GM23338 (cell line): ENCODE results near the gene HACD1. TPM values are rescaled to one million over a fixed set of nuclear protein-coding genes. Genes with fewer than 3 reads are reported as not detected.

Experiments
- ATAC-seq: fragments of 200-7000 bp; cut with Tn5 transposase; 3 replicates; pipeline ENCODE4 v1.9.1; 2020
- DNase-seq: peaks from one replicate; pipeline ENCODE4 v3.0.0-alpha.2; 2015; ENCODE audit warnings: low spot score
- H2AFZ ChIP-seq: fragments of 200-600 bp; sonication (generic); 2 replicates; pipeline ENCODE4 v1.8.0; 2016; ENCODE audit warnings: antibody characterized with exemption, mild to moderate bottlenecking, moderate library complexity
- H3F3A ChIP-seq: fragments of 200-600 bp; sonication (generic); replicated peaks from 2 replicates; pipeline ENCODE4 v1.8.0; 2017; ENCODE audit warnings: antibody characterized with exemption, mixed run types, low read depth
- H3K27ac ChIP-seq: fragments of 200-600 bp; sonication (generic); 2 replicates; pipeline ENCODE4 v1.6.1; 2016; ENCODE audit warnings: low read depth
- H3K27me3 ChIP-seq: fragments of 200-600 bp; sonication (generic); 2 replicates; pipeline ENCODE4 v1.8.0; 2016; ENCODE audit warnings: mild to moderate bottlenecking, mixed run types, moderate library complexity; ENCODE audit not compliant: insufficient read depth
- H3K36me3 ChIP-seq: fragments of 200-600 bp; sonication (generic); 2 replicates; pipeline ENCODE4 v1.8.0; 2016; ENCODE audit warnings: mild to moderate bottlenecking; ENCODE audit not compliant: insufficient read depth
- H3K4me1 ChIP-seq: fragments of 200-600 bp; sonication (generic); 2 replicates; pipeline ENCODE4 v1.8.0; 2016; ENCODE audit warnings: mild to moderate bottlenecking, moderate library complexity; ENCODE audit not compliant: insufficient read depth
- H3K4me2 ChIP-seq: fragments of 200-600 bp; sonication (generic); 2 replicates; pipeline ENCODE4 v1.7.1; 2017; ENCODE audit warnings: mixed run types
- H3K4me3 ChIP-seq: fragments of 200-600 bp; sonication (generic); 2 replicates; pipeline ENCODE4 v1.6.1; 2016; ENCODE audit warnings: mixed run types
- H3K79me2 ChIP-seq: fragments of 200-600 bp; sonication (generic); replicated peaks from 2 replicates; pipeline ENCODE4 v1.8.0; 2017; ENCODE audit warnings: mild to moderate bottlenecking; ENCODE audit not compliant: insufficient read depth
- H3K9me2 ChIP-seq: fragments of 200-600 bp; sonication (generic); 2 replicates; pipeline ENCODE4 v1.8.0; 2017; ENCODE audit not compliant: insufficient read depth
- H4K20me1 ChIP-seq: fragments of 200-600 bp; sonication (generic); replicated peaks from 2 replicates; pipeline ENCODE4 v1.8.0; 2017; ENCODE audit warnings: mild to moderate bottlenecking; ENCODE audit not compliant: insufficient read depth
- H3K27ac Mint-ChIP-seq: 2 replicates; pipeline ENCODE4 v1.8.0; 2020; ENCODE audit warnings: inconsistent platforms, mild to moderate bottlenecking, moderate library complexity, mixed read lengths
- H3K27me3 Mint-ChIP-seq: 3 replicates; pipeline ENCODE4 v1.8.0; 2022; ENCODE audit warnings: low read depth, mild to moderate bottlenecking, moderate library complexity, mixed read lengths, inconsistent platforms; ENCODE audit not compliant: insufficient read depth, poor library complexity
- H3K36me3 Mint-ChIP-seq: 3 replicates; pipeline ENCODE4 v1.8.0; 2021; ENCODE audit warnings: low read depth, mild to moderate bottlenecking, inconsistent platforms, moderate library complexity, mixed read lengths
- H3K4me1 Mint-ChIP-seq: 3 replicates; pipeline ENCODE4 v1.8.0; 2020; ENCODE audit warnings: mild to moderate bottlenecking, inconsistent platforms, mixed read lengths
- H3K4me3 Mint-ChIP-seq: 3 replicates; pipeline ENCODE4 v1.8.0; 2021; ENCODE audit warnings: moderate library complexity, mild to moderate bottlenecking, inconsistent platforms, mixed read lengths
- H3K9me3 Mint-ChIP-seq: 3 replicates; pipeline ENCODE4 v1.8.0; 2020; ENCODE audit warnings: moderate library complexity, mild to moderate bottlenecking, inconsistent platforms, mixed read lengths
- EZH2 ChIP-seq: fragments of 200-600 bp; sonication (generic); IDR thresholded peaks from one replicate; pipeline ENCODE4 v1.8.0; 2017; ENCODE audit warnings: antibody characterized with exemption, mild to moderate bottlenecking, low read depth; ENCODE audit not compliant: unreplicated experiment
- JUNB ChIP-seq: IDR thresholded peaks from one replicate; pipeline ENCODE4 v1.6.1; 2016; ENCODE audit warnings: antibody characterized with exemption; ENCODE audit not compliant: unreplicated experiment
- NANOG ChIP-seq: IDR thresholded peaks from 2 replicates; pipeline ENCODE4 v1.6.1; 2016; ENCODE audit warnings: antibody characterized with exemption, borderline replicate concordance
- POLR2AphosphoS5 ChIP-seq: IDR thresholded peaks from 2 replicates; pipeline ENCODE4 v1.6.1; 2016; ENCODE audit warnings: antibody characterized with exemption, low read depth
- STAT1 ChIP-seq: IDR thresholded peaks from one replicate; pipeline ENCODE4 v1.6.1; 2016; ENCODE audit warnings: antibody characterized with exemption; ENCODE audit not compliant: unreplicated experiment
- ZNF114 ChIP-seq: fragments of 250-450 bp; sonication (Bioruptor Pico); IDR thresholded peaks from 2 replicates; pipeline ENCODE4 v1.5.0; 2020; ENCODE audit warnings: mild to moderate bottlenecking, moderate library complexity
- polyA plus RNA-seq: library from polyadenylated mRNA; unstranded; fragments of >200 nt; fragmentation: Nextera tagmentation; extraction: Ambion mirVana; gene quantifications from 2 replicates; pipeline ENCODE4 v1.2.1, GENCODE V29; 2016
- total RNA-seq: library from RNA; depleted of rRNA; stranded (reverse); fragments of >200 nt; shearing (Covaris generic); gene quantifications from 2 replicates; pipeline ENCODE4 v1.2.3, GENCODE V29; 2014
- TF ChIP-seq, protein P1 (sequence below): fragments of 250-450 bp; sonication (Bioruptor Pico); IDR thresholded peaks from 2 replicates; pipeline ENCODE4 v1.5.0; 2020; ENCODE audit warnings: mild to moderate bottlenecking, moderate library complexity
- TF ChIP-seq, protein P2 (sequence below), 2 experiments: fragments of 200-600 bp in 1 of 2; sonication (generic) in 1 of 2; conservative IDR thresholded peaks; 2 replicates each; pipeline versions ENCODE4 v1.5.1 to v1.6.1; 2016 to 2017; ENCODE audit warnings: antibody characterized with exemption in 2 of 2, low read depth in 2 of 2, mild to moderate bottlenecking in 2 of 2, moderate library complexity in 1 of 2
- TF ChIP-seq, protein P3 (sequence below): IDR thresholded peaks from one replicate; pipeline ENCODE4 v1.6.1; 2018; ENCODE audit warnings: antibody characterized with exemption; ENCODE audit not compliant: unreplicated experiment

HACD1 gene
- total and polyA plus RNA-seq, 2 experiments from 2014 or later: 32.2 to 66.2 TPM

DNA sequence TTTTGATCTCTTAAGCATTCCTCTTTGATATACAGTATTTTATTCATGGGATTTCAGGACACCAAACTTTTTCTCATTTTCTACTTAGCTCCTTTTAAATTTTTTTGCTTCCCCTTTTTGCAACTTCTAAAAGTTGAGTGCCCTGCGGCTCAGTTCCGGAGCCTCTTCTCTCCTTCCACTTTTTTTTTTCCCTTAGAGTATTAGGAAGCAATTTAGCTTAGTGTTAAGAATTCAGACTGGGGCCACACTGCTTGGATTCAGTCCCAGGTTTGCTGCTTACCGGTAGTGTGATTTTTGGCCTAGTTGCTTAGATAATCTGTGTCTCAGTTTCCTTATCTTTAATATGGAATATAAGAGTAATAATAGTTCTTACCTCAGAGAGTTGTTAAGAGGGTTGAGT, 30.2 kb upstream of the HACD1 start:
- ATAC-seq: no peak
- peaks cover 93% of the 10 kb centered on the region for H3K79me2 ChIP-seq
- Mint-ChIP-seq H3K27ac (no peak overlapping the region), H3K4me3 (no peak overlapping the region), H3K4me1 (peaks cover 31% of the 10 kb centered on the region), H3K36me3 (peaks cover 10% of the 10 kb centered on the region), H3K9me3 (no peaks in the 10 kb centered on the region), H3K27me3 (peaks cover 11% of the 10 kb centered on the region)
- H4K20me1 ChIP-seq: no peaks in the 10 kb centered on the region
- peaks cover 33% of the 10 kb centered on the region for H3K4me1 ChIP-seq
- no peak overlapping the region for H3K27ac ChIP-seq
- H3K4me2 ChIP-seq: no peak overlapping the region
- H3K36me3 ChIP-seq: no peaks in the 10 kb centered on the region
- no peak overlapping the region for H2AFZ ChIP-seq
- no peak overlapping the region for H3K4me3 ChIP-seq
- no peak for DNase-seq
- H3K27me3 ChIP-seq: no peaks in the 10 kb centered on the region
- H3K9me2 ChIP-seq: no peaks in the 10 kb centered on the region
- TF ChIP-seq POLR2AphosphoS5 (no peak), ZNF114 (no peak), JUNB (no peak), STAT1 (no peak), NANOG (no peak), EZH2 (no peak)
- TF ChIP-seq, protein P1, sequence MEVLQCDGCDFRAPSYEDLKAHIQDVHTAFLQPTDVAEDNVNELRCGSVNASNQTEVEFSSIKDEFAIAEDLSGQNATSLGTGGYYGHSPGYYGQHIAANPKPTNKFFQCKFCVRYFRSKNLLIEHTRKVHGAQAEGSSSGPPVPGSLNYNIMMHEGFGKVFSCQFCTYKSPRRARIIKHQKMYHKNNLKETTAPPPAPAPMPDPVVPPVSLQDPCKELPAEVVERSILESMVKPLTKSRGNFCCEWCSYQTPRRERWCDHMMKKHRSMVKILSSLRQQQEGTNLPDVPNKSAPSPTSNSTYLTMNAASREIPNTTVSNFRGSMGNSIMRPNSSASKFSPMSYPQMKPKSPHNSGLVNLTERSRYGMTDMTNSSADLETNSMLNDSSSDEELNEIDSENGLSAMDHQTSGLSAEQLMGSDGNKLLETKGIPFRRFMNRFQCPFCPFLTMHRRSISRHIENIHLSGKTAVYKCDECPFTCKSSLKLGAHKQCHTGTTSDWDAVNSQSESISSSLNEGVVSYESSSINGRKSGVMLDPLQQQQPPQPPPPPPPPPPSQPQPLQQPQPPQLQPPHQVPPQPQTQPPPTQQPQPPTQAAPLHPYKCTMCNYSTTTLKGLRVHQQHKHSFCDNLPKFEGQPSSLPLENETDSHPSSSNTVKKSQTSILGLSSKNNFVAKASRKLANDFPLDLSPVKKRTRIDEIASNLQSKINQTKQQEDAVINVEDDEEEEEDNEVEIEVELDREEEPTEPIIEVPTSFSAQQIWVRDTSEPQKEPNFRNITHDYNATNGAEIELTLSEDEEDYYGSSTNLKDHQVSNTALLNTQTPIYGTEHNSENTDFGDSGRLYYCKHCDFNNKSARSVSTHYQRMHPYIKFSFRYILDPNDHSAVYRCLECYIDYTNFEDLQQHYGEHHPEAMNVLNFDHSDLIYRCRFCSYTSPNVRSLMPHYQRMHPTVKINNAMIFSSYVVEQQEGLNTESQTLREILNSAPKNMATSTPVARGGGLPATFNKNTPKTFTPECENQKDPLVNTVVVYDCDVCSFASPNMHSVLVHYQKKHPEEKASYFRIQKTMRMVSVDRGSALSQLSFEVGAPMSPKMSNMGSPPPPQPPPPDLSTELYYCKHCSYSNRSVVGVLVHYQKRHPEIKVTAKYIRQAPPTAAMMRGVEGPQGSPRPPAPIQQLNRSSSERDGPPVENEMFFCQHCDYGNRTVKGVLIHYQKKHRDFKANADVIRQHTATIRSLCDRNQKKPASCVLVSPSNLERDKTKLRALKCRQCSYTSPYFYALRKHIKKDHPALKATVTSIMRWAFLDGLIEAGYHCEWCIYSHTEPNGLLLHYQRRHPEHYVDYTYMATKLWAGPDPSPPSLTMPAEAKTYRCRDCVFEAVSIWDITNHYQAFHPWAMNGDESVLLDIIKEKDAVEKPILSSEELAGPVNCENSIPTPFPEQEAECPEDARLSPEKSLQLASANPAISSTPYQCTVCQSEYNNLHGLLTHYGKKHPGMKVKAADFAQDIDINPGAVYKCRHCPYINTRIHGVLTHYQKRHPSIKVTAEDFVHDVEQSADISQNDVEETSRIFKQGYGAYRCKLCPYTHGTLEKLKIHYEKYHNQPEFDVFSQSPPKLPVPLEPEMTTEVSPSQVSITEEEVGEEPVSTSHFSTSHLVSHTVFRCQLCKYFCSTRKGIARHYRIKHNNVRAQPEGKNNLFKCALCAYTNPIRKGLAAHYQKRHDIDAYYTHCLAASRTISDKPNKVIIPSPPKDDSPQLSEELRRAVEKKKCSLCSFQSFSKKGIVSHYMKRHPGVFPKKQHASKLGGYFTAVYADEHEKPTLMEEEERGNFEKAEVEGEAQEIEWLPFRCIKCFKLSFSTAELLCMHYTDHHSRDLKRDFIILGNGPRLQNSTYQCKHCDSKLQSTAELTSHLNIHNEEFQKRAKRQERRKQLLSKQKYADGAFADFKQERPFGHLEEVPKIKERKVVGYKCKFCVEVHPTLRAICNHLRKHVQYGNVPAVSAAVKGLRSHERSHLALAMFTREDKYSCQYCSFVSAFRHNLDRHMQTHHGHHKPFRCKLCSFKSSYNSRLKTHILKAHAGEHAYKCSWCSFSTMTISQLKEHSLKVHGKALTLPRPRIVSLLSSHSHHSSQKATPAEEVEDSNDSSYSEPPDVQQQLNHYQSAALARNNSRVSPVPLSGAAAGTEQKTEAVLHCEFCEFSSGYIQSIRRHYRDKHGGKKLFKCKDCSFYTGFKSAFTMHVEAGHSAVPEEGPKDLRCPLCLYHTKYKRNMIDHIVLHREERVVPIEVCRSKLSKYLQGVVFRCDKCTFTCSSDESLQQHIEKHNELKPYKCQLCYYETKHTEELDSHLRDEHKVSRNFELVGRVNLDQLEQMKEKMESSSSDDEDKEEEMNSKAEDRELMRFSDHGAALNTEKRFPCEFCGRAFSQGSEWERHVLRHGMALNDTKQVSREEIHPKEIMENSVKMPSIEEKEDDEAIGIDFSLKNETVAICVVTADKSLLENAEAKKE (CRISPR knock-in tag): no peak
- TF ChIP-seq, protein P2, sequence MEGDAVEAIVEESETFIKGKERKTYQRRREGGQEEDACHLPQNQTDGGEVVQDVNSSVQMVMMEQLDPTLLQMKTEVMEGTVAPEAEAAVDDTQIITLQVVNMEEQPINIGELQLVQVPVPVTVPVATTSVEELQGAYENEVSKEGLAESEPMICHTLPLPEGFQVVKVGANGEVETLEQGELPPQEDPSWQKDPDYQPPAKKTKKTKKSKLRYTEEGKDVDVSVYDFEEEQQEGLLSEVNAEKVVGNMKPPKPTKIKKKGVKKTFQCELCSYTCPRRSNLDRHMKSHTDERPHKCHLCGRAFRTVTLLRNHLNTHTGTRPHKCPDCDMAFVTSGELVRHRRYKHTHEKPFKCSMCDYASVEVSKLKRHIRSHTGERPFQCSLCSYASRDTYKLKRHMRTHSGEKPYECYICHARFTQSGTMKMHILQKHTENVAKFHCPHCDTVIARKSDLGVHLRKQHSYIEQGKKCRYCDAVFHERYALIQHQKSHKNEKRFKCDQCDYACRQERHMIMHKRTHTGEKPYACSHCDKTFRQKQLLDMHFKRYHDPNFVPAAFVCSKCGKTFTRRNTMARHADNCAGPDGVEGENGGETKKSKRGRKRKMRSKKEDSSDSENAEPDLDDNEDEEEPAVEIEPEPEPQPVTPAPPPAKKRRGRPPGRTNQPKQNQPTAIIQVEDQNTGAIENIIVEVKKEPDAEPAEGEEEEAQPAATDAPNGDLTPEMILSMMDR (conservative IDR thresholded peaks at IDR 0.05; ENCODE audit: low read depth in 2 of 2): no peak
- TF ChIP-seq, protein P3, sequence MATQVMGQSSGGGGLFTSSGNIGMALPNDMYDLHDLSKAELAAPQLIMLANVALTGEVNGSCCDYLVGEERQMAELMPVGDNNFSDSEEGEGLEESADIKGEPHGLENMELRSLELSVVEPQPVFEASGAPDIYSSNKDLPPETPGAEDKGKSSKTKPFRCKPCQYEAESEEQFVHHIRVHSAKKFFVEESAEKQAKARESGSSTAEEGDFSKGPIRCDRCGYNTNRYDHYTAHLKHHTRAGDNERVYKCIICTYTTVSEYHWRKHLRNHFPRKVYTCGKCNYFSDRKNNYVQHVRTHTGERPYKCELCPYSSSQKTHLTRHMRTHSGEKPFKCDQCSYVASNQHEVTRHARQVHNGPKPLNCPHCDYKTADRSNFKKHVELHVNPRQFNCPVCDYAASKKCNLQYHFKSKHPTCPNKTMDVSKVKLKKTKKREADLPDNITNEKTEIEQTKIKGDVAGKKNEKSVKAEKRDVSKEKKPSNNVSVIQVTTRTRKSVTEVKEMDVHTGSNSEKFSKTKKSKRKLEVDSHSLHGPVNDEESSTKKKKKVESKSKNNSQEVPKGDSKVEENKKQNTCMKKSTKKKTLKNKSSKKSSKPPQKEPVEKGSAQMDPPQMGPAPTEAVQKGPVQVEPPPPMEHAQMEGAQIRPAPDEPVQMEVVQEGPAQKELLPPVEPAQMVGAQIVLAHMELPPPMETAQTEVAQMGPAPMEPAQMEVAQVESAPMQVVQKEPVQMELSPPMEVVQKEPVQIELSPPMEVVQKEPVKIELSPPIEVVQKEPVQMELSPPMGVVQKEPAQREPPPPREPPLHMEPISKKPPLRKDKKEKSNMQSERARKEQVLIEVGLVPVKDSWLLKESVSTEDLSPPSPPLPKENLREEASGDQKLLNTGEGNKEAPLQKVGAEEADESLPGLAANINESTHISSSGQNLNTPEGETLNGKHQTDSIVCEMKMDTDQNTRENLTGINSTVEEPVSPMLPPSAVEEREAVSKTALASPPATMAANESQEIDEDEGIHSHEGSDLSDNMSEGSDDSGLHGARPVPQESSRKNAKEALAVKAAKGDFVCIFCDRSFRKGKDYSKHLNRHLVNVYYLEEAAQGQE: no peak
- H3F3A ChIP-seq: no peaks in the 10 kb centered on the region; the same call in 1 of the 2 replicates
